Posterior vena cava (tissue), 2 donors: Measurements from ENCODE around the gene HOATZ. TPM values are rescaled to one million over a fixed set of nuclear protein-coding genes. Genes with fewer than 3 reads are reported as not detected.

ENCODE experiments used
- DNase-seq: peaks from one replicate; pipeline ENCODE4 v3.0.0-alpha.2; 2020; ENCODE audit warnings: low spot score
- intact Hi-C, 2 donors: fragments of 100-400 bp; cut with DNase I; formaldehyde crosslinking; loops; one replicate each; pipeline versions ENCODE4 v1.14.1 to v1.14.2; 2022 to 2023
- microRNA-seq, 2 donors: library from miRNA; unstranded; fragments of <30 nt; microRNA quantifications; one replicate each; pipeline ENCODE4 v1.2.0, GENCODE V29; 2020 to 2021; ENCODE audit warnings: borderline microRNAs expressed in 2 of 2
- total RNA-seq, 2 donors: library from RNA; stranded (reverse); fragmentation: NEBNext Ultra II Directional; extraction: Animal tissue kit (Norgen Biotek cat#: 25700); gene quantifications; one replicate each; pipeline ENCODE4 v1.2.1, GENCODE V29; 2021
- donor health status: DM: yes; HTN: yes; CAD: no.
- donor health status: DM: yes; HTN: yes; CAD: no.

HOATZ gene
- total RNA-seq, 2 donors from 2014 or later = not detected

DNA sequence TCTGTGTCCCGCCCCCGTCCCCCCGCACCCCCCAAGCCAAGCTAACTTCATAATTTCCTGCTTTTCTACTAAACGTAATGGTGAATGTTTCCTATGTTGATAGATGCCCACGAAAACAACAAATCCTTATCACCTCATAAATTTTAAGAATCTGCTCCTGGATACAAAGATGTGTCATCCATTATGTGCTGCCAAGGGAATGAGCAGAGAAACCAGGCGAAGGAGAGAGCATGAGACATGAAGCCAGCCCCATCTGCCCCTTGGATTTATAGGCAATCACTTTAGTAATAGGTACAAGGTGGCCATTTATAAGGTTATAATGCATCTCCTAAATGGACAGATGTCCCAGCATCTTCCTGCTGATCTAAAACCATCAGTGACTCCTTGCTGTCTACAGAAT lies 56.2 kb downstream of the HOATZ start:
- intact Hi-C loops = loop anchor here in 1 of 2 donors (10.0 kb wide), 1 partner anchor 274 kb away; no protein-coding TSS in a partner anchor
- no peak for DNase-seq

DNA sequence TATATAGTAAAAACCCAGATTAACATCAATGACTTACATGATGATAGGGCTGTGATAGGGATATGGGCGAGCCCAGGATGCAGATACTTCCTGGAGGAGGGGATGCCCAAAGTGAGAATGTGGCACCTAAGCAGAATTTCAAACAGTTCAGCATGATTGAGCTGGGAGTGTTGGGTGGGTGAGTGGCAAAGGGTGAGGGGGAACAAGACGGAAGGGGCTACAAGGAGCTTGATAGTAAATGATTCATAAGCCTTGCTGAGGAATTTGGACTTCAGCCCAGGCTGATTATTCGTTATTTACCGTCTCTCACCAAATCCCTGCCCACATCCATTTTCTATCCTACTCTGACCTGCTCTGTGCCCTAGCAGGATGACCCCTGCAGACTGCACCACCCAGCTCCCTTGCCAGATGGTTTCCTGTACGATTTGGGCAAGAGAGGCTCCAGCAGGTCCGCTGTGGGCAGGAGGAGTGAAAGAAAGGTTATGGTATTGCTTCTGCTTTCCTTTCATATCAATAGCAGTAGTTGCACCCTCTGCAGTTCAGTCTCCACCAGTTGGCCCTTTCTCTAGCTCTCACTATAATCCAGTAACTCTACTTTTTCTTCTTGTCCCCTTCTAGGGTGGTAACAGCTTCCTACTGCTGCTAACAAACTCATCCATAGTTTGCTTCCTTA lies 57.4 kb downstream of the HOATZ start:
- DNase-seq = no peak
- intact Hi-C loops = loop anchor here in 1 of 2 donors (10.0 kb wide), 1 partner anchor 273 kb away; no protein-coding TSS in a partner anchor

DNA sequence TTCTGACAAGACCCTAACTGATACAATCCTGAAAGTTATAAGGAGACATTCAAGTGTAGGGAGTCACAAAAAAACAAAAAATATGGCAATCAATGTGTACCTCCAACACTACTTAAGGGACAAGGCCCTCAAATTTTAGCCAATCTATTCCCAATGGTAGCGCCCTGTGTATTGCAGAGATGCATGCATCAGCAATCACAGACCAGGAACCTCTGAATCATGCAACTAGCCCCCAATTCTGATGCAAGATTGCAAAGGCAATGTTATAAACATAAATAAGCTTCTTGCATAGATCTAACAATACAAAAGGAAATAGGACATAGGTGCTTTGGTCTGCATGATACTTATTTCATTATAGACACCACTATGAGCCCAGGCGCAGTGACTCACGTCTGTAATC lies 58.0 kb downstream of the HOATZ start:
- intact Hi-C loops = loop anchor here in 1 of 2 donors (10.0 kb wide), 1 partner anchor 272 kb away; no protein-coding TSS in a partner anchor
- no peak for DNase-seq

DNA sequence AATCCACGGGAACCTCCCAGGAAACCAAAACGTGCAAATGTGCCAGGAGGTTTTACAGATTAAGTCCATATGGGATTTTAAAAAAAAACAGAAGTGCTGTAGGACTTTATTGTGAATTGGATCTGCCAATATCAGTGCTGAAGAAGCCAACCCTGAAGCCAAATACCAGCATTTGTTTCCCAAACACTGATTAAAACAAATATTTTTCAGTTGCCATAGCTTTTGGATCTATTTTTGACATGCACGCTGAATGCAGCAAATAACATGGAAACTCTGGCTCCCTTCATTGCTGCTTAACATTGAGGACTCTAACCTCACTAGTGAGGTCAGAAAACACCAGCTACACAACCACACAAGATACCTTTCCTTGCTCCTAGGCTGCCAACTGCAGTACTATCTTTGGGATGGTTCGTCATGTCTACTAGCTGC lies 59.3 kb downstream of the HOATZ start:
- intact Hi-C loops = loop anchor here in 1 of 2 donors (10.0 kb wide), 1 partner anchor 271 kb away; no protein-coding TSS in a partner anchor
- no peak for DNase-seq

DNA sequence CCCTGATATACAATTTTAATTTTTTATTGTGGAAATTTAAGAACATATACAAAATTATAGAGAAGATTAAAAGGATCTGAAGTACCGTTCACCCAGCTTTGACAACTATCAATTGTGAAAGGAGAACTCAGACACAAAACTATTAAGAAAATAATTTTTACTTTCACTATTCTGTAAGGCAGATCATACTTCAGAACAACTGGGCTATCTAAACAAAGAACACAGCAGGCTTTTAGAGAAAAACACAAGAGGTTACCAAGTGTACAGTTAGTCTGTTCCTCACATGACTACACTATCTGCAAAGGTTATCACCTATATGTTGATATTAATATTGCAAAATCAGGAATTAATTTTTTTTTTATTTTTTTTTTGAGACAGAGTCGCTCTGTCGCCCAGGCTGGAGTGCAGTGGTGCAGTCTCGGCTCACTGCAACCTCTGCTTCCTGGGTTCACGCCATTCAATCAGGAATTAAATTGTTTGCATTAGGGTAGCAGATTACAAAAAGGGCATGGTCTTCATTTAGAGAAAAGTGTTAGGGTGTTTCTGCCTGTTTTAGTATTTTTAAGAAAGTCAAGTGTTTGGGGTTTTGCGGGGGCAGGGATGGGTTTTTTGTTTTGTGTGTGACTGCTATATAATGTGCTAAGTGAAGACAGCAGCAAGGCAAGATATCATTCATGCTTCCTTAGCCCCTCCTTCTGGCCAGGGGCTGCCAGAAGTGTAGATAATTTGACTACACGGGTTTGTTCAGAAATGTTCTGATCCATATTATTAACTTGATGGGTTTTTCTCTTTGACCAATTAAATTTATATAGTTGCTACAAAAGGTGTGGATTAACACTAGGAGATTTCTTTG lies 60.0 kb downstream of the HOATZ start:
- DNase-seq = no peak
- intact Hi-C loops = loop anchor here in 1 of 2 donors (10.0 kb wide), 1 partner anchor 270 kb away; no protein-coding TSS in a partner anchor

GRCh38 chr11:111575740-111576139 lies 61.2 kb downstream of the HOATZ start:
- intact Hi-C loops = loop anchor here in 1 of 2 donors (10.0 kb wide), 1 partner anchor 269 kb away; no protein-coding TSS in a partner anchor

DNA sequence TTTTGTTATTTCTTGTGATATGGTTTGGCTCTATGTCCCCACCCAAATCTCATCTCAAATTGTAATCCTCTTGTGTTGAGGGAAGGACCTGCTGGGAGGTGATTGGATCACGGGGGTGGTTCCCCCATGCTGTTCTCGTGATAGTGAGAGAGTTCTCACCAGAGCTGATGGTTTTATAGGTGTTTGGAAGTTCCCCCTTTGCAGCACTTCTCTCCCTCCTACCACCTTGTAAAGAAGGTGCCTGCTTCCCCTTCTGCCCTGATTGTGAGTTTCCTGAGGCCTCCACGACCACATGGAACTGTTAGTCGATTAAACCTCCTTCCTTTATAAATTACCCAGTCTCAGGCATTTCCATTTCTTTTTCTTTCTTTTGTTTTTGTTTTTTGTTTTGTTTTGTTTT lies 63.2 kb downstream of the HOATZ start:
- intact Hi-C loops = loop anchor here in 1 of 2 donors (10.0 kb wide), 1 partner anchor 267 kb away; no protein-coding TSS in a partner anchor
- no peak for DNase-seq

More at GRCh38 chr11:111575740-111576139, 61.2 kb downstream of the HOATZ start:
- DNase-seq = no peak

GRCh38 chr11:111581341-111581740 lies 66.8 kb downstream of the HOATZ start:
- intact Hi-C loops = no loop called here
- no peak for DNase-seq

DNA sequence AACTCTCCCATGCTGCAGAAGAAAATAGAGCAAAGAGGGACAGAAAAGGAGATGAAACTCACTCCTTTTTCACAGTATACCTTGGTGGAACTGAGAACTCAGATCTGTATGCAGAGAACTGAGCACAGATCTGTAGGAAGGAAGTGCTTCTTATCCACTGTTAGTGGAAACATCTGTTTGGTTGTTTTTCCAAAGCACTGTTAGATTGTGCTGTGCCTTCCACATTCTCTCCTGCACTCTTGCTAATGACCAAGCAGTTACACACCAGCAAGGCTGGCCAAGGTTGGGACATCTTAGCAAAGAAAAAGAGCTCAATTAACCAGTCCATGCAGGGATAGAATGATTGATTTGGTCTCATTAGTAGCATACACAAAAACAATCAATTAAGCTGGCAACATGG lies 67.6 kb downstream of the HOATZ start:
- no peak for DNase-seq
- intact Hi-C loops = no loop called here

- intact Hi-C loops = no loop called here
Measured at GRCh38 chr11:111582881-111583280, 68.3 kb downstream of the HOATZ start.

GRCh38 chr11:111585371-111585770 lies 70.8 kb downstream of the HOATZ start:
- intact Hi-C loops = loop anchor here in 1 of 2 donors (5.0 kb wide), 1 partner anchor 1073 kb away; no protein-coding TSS in a partner anchor

More at GRCh38 chr11:111582881-111583280, 68.3 kb downstream of the HOATZ start:
- no peak for DNase-seq

DNA sequence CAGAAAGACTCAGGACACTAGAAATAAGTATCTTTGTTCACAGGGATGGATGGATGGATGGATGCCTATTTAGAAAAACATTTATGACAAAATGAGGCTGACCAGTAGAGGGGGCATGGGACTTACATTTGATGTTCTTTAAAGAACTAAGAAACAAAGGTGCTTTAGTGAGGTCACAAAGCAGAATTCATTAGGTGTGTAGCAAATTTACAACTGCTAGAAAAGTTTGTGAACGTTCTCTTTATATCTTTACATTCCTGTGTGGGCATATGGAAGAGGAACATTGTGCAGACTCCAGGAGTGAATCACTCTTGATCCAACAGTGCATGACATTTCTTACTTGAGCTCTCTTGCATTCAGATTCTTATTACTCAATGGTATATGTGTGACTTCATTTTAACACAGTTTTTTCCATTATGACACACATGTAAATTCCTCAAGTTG lies 71.8 kb downstream of the HOATZ start:
- no peak for DNase-seq
- intact Hi-C loops = loop anchor here in 1 of 2 donors (5.0 kb wide), 1 partner anchor 1074 kb away; no protein-coding TSS in a partner anchor

More at GRCh38 chr11:111585371-111585770, 70.8 kb downstream of the HOATZ start:
- DNase-seq = no peak

Small RNA genes within 50 kb of the gene (microRNA-seq; reads per million reads assigned to microRNA genes)
- gene MIR34B = 0.65 to 2.9 reads per million in 2 donors
- 15.2 to 31.8 reads per million in 2 donors for gene MIR34C

Other genes starting within 250 kb of the HOATZ start
- gene POU2AF3, start 216.2 kb upstream of the HOATZ start, total RNA-seq = 1 to 10 TPM; 2.0 to 2.8 TPM
- gene POU2AF1, start 135.5 kb upstream of the HOATZ start, total RNA-seq = under 1 TPM; 0.23 to 0.38 TPM
- not detected for gene BTG4, start 2.4 kb upstream of the HOATZ start, total RNA-seq
- gene LAYN, start 25.9 kb downstream of the HOATZ start, total RNA-seq = 10 to 100 TPM in 1 of 2 donors, 1 to 10 TPM in 1; 8.7 to 15.0 TPM
- gene SIK2, start 87.7 kb downstream of the HOATZ start, total RNA-seq = 10 to 100 TPM; 22.7 to 26.1 TPM